Activated CD8-positive, alpha-beta memory T cell treated with anti-CD3 and anti-CD28 coated beads, Interleukin-2, amount 10 ng/mL, durations not matched to agents 7 days and 5 days (primary cell): ENCODE data around the gene RITA1. TPM values are rescaled to one million over a fixed set of nuclear protein-coding genes. Genes with fewer than 3 reads are reported as not detected.

Source experiments
- ATAC-seq: fragments of 150-1000 bp; cut with Tn5 transposase; one replicate; pipeline ENCODE4 v1.10.0; 2021; ENCODE audit warnings: moderate library complexity
- CTCF ChIA-PET: fragments of 350-600 bp; sonication (Branson Sonifier 250); formaldehyde crosslinking; loops from one replicate; lab custom pipeline; 2021; ENCODE audit warnings: antibody characterized with exemption; lab: Charles Lee
- DNase-seq: peaks from one replicate; pipeline ENCODE4 v3.0.0-alpha.2; 2020
- H3K27ac Mint-ChIP-seq: one replicate; pipeline ENCODE4 v1.8.0; 2021; ENCODE audit warnings: mild to moderate bottlenecking, mixed read lengths
- H3K27me3 Mint-ChIP-seq: one replicate; pipeline ENCODE4 v1.8.0; 2021; ENCODE audit warnings: mixed read lengths
- H3K36me3 Mint-ChIP-seq: one replicate; pipeline ENCODE4 v1.8.0; 2021; ENCODE audit warnings: mild to moderate bottlenecking, mixed read lengths
- H3K4me1 Mint-ChIP-seq: one replicate; pipeline ENCODE4 v1.8.0; 2021; ENCODE audit warnings: mixed read lengths
- H3K4me3 Mint-ChIP-seq: one replicate; pipeline ENCODE4 v1.8.0; 2021; ENCODE audit warnings: mild to moderate bottlenecking, moderate library complexity, mixed read lengths
- H3K9me3 Mint-ChIP-seq: one replicate; pipeline ENCODE4 v1.8.0; 2022; ENCODE audit warnings: low read depth, mixed read lengths
- microRNA-seq: library from miRNA; unstranded; fragments of <30 nt; microRNA quantifications from one replicate; pipeline ENCODE4 v1.2.0, GENCODE V29; 2022
- total RNA-seq, 2 experiments: library from RNA; stranded (reverse); gene quantifications; one replicate each; pipeline ENCODE4 v1.2.3, GENCODE V29; 2021

Gene RITA1
- total RNA-seq, 2 experiments from 2014 or later, result 23.1 to 29.6 TPM

GRCh38 chr12:113234483-113234882 lies 49.0 kb downstream of the RITA1 start:
- no peaks in the 10 kb centered on the region for H3K9me3 Mint-ChIP-seq
- no peak for ATAC-seq
- DNase-seq, result no peak
- peaks cover 22% of the 10 kb centered on the region for H3K4me1 Mint-ChIP-seq
- H3K27ac Mint-ChIP-seq, result no peak overlapping the region
- no peaks in the 10 kb centered on the region for H3K27me3 Mint-ChIP-seq
- CTCF ChIA-PET, result interaction anchor here (2.9 kb wide), 1 partner anchor 11 kb away, joined by 11 read pairs; no protein-coding TSS in a partner anchor
- peaks cover 23% of the 10 kb centered on the region for H3K36me3 Mint-ChIP-seq
- H3K4me3 Mint-ChIP-seq, result no peak overlapping the region

GRCh38 chr12:113235976-113236375 lies 50.5 kb downstream of the RITA1 start:
- no peaks in the 10 kb centered on the region for H3K27me3 Mint-ChIP-seq
- no peaks in the 10 kb centered on the region for H3K9me3 Mint-ChIP-seq
- peaks cover 14% of the 10 kb centered on the region for H3K36me3 Mint-ChIP-seq
- no peak for DNase-seq
- ATAC-seq, result no peak
- no peak overlapping the region for H3K27ac Mint-ChIP-seq
- no peak overlapping the region for H3K4me3 Mint-ChIP-seq
- CTCF ChIA-PET, result interaction anchor here (2.9 kb wide), 1 partner anchor 13 kb away, joined by 11 read pairs; no protein-coding TSS in a partner anchor
- H3K4me1 Mint-ChIP-seq, result peaks cover 13% of the 10 kb centered on the region

GRCh38 chr12:113236539-113237399 lies 51.2 kb downstream of the RITA1 start:
- Mint-ChIP-seq H3K4me3 (no peak overlapping the region), H3K9me3 (no peaks in the 10 kb centered on the region), H3K27ac (no peak overlapping the region), H3K4me1 (peaks cover 13% of the 10 kb centered on the region), H3K27me3 (no peaks in the 10 kb centered on the region), H3K36me3 (peaks cover 7% of the 10 kb centered on the region)
- ATAC-seq (no peak), DNase-seq (no peak)
- CTCF ChIA-PET, result no interaction called here

- no peak for ATAC-seq
- CTCF ChIA-PET, result no interaction called here
- Mint-ChIP-seq H3K9me3 (no peaks in the 10 kb centered on the region), H3K27me3 (no peaks in the 10 kb centered on the region), H3K27ac (no peak overlapping the region), H3K4me1 (peaks cover 10% of the 10 kb centered on the region), H3K36me3 (peaks cover 5% of the 10 kb centered on the region), H3K4me3 (no peak overlapping the region)
- no peak for DNase-seq
These were observed 52.2 kb downstream of the RITA1 start for GRCh38 chr12:113237748-113238147.

GRCh38 chr12:113238309-113238708 lies 52.8 kb downstream of the RITA1 start:
- Mint-ChIP-seq H3K36me3 (peaks cover 3% of the 10 kb centered on the region), H3K9me3 (no peaks in the 10 kb centered on the region)
- CTCF ChIA-PET, result no interaction called here

GRCh38 chr12:113239288-113239771 lies 53.8 kb downstream of the RITA1 start:
- ATAC-seq (no peak), DNase-seq (no peak)
- H3K27ac Mint-ChIP-seq, result no peak overlapping the region
- H3K4me1 Mint-ChIP-seq, result no peaks in the 10 kb centered on the region
- CTCF ChIA-PET, result no interaction called here
- H3K36me3 Mint-ChIP-seq, result peaks cover 3% of the 10 kb centered on the region
- no peaks in the 10 kb centered on the region for H3K27me3 Mint-ChIP-seq
- H3K9me3 Mint-ChIP-seq, result no peaks in the 10 kb centered on the region
- no peak overlapping the region for H3K4me3 Mint-ChIP-seq

More at GRCh38 chr12:113238309-113238708, 52.8 kb downstream of the RITA1 start:
- ATAC-seq, result no peak
- Mint-ChIP-seq H3K4me3 (no peak overlapping the region), H3K4me1 (peaks cover 4% of the 10 kb centered on the region), H3K27ac (no peak overlapping the region), H3K27me3 (no peaks in the 10 kb centered on the region)
- no peak for DNase-seq

- ATAC-seq, result no peak
- peaks cover 3% of the 10 kb centered on the region for H3K36me3 Mint-ChIP-seq
- CTCF ChIA-PET, result interaction anchor here (0.6 kb wide), 1 partner anchor 13 kb away, joined by 3 read pairs; no protein-coding TSS in a partner anchor
- H3K4me3 Mint-ChIP-seq, result no peak overlapping the region
- no peaks in the 10 kb centered on the region for H3K27me3 Mint-ChIP-seq
- no peak overlapping the region for H3K27ac Mint-ChIP-seq
- no peaks in the 10 kb centered on the region for H3K9me3 Mint-ChIP-seq
- no peak for DNase-seq
- no peaks in the 10 kb centered on the region for H3K4me1 Mint-ChIP-seq
These were observed 54.4 kb downstream of the RITA1 start for GRCh38 chr12:113239811-113240331.

GRCh38 chr12:113240395-113240794 lies 54.9 kb downstream of the RITA1 start:
- CTCF ChIA-PET, result interaction anchor here (0.6 kb wide), 1 partner anchor 14 kb away, joined by 3 read pairs; no protein-coding TSS in a partner anchor
- H3K27me3 Mint-ChIP-seq, result no peaks in the 10 kb centered on the region
- H3K4me1 Mint-ChIP-seq, result no peaks in the 10 kb centered on the region
- H3K27ac Mint-ChIP-seq, result no peak overlapping the region
- ATAC-seq, result no peak
- H3K9me3 Mint-ChIP-seq, result no peaks in the 10 kb centered on the region
- DNase-seq, result no peak
- H3K36me3 Mint-ChIP-seq, result peaks cover 3% of the 10 kb centered on the region
- H3K4me3 Mint-ChIP-seq, result no peak overlapping the region

GRCh38 chr12:113241191-113242025 lies 55.9 kb downstream of the RITA1 start:
- Mint-ChIP-seq H3K27ac (no peak overlapping the region), H3K27me3 (no peaks in the 10 kb centered on the region), H3K4me1 (no peaks in the 10 kb centered on the region), H3K4me3 (no peak overlapping the region), H3K9me3 (no peaks in the 10 kb centered on the region), H3K36me3 (peaks cover 3% of the 10 kb centered on the region)
- DNase-seq (no peak), ATAC-seq (no peak)
- CTCF ChIA-PET, result no interaction called here

Small RNA genes within 50 kb of the gene (microRNA-seq; reads per million reads assigned to microRNA genes)
- gene MIR7106, result not detected

Other genes with a start within 250 kb of the RITA1 start
- gene OAS3, start 247.2 kb upstream of the RITA1 start, total RNA-seq, result 100 to 1,000 TPM; 290 to 394 TPM
- gene OAS2, start 207.2 kb upstream of the RITA1 start, total RNA-seq, result 100 to 1,000 TPM; 276 to 383 TPM
- under 1 TPM; 0.16 to 0.35 TPM for gene DTX1, start 129.0 kb upstream of the RITA1 start, total RNA-seq
- not detected for gene RASAL1, start 50.0 kb upstream of the RITA1 start, total RNA-seq
- gene CFAP73, start 36.0 kb upstream of the RITA1 start, total RNA-seq, result not detected
- gene DDX54, start 243 bp upstream of the RITA1 start, total RNA-seq, result 10 to 100 TPM; 71.5 to 99.0 TPM
- 10 to 100 TPM; 21.4 to 23.3 TPM for gene TPCN1, start 35.7 kb downstream of the RITA1 start, total RNA-seq
- 10 to 100 TPM; 18.5 to 20.6 TPM for gene SLC8B1, start 149.4 kb downstream of the RITA1 start, total RNA-seq
- 10 to 100 TPM; 11.2 to 12.5 TPM for gene PLBD2, start 172.9 kb downstream of the RITA1 start, total RNA-seq
- not detected for gene SDS, start 218.2 kb downstream of the RITA1 start, total RNA-seq
- gene SDSL, start 236.7 kb downstream of the RITA1 start, total RNA-seq, result under 1 TPM; 0.32 to 0.45 TPM